GM12878 (cell line): ENCODE data around the gene GAPDHS. TPM values are rescaled to one million over a fixed set of nuclear protein-coding genes. Genes with fewer than 3 reads are reported as not detected.

ENCODE experiments used
- BCLAF1 ChIP-seq: fragments of 450-650 bp; IDR thresholded peaks from 2 replicates; pipeline ENCODE4 v1.6.1; 2017; ENCODE audit warnings: antibody characterized with exemption, mild to moderate bottlenecking, moderate library complexity
- CBX3 ChIP-seq: fragments of 200-600 bp; sonication (generic); IDR thresholded peaks from 2 replicates; pipeline ENCODE4 v1.6.1; 2016; ENCODE audit warnings: low read depth, borderline replicate concordance
- CBX5 ChIP-seq: sonication (generic); IDR thresholded peaks from 2 replicates; pipeline ENCODE4 v1.6.1; 2016; ENCODE audit warnings: low read depth, moderate library complexity, mild to moderate bottlenecking, inconsistent platforms
- CHD2 ChIP-seq: IDR thresholded peaks from 2 replicates; pipeline ENCODE4 v1.6.1; 2011; ENCODE audit warnings: low read depth, low read length, improper control_type of control experiment, borderline replicate concordance
- HDAC6 ChIP-seq: fragments of 200-600 bp; sonication (generic); IDR thresholded peaks from one replicate; pipeline ENCODE4 v1.8.0; 2017; ENCODE audit warnings: antibody characterized with exemption; ENCODE audit not compliant: unreplicated experiment
- IRF4 ChIP-seq: IDR thresholded peaks from 2 replicates; pipeline ENCODE4 v1.6.1; 2011; ENCODE audit warnings: low read depth, low read length
- MEF2A ChIP-seq: IDR thresholded peaks from 2 replicates; pipeline ENCODE4 v1.6.1; 2011; ENCODE audit warnings: low read depth, mild to moderate bottlenecking, low read length, moderate library complexity; ENCODE audit not compliant: insufficient read depth
- MEF2B ChIP-seq: fragments of 450-650 bp; IDR thresholded peaks from 2 replicates; pipeline ENCODE4 v1.6.1; 2018; ENCODE audit warnings: mild to moderate bottlenecking, moderate library complexity; ENCODE audit not compliant: partially characterized antibody, poor library complexity, severe bottlenecking
- NBN ChIP-seq: fragments of 450-650 bp; IDR thresholded peaks from 2 replicates; pipeline ENCODE4 v1.6.1; 2016
- NFXL1 ChIP-seq: fragments of 450-650 bp; IDR thresholded peaks from 2 replicates; pipeline ENCODE4 v1.6.1; 2017; ENCODE audit warnings: antibody characterized with exemption, mild to moderate bottlenecking, borderline replicate concordance
- NFYA ChIP-seq: IDR thresholded peaks from 2 replicates; pipeline ENCODE4 v1.6.1; 2011; ENCODE audit warnings: low read depth, mild to moderate bottlenecking, low read length, improper control_type of control experiment, borderline replicate concordance
- PAX5 ChIP-seq: IDR thresholded peaks from 2 replicates; pipeline ENCODE4 v1.6.1; 2011; ENCODE audit warnings: low read depth, low read length, borderline replicate concordance
- PKNOX1 ChIP-seq: fragments of 450-650 bp; IDR thresholded peaks from 2 replicates; pipeline ENCODE4 v1.6.1; 2016; ENCODE audit warnings: mild to moderate bottlenecking
- POLR2A ChIP-seq: IDR thresholded peaks from 2 replicates; pipeline ENCODE4 v1.6.1; 2011; ENCODE audit warnings: low read depth, mild to moderate bottlenecking, low read length
- RELA ChIP-seq: fragments of 450-650 bp; IDR thresholded peaks from 2 replicates; pipeline ENCODE4 v1.8.0; 2014; ENCODE audit warnings: borderline replicate concordance; ENCODE audit not compliant: partially characterized antibody
- RELB ChIP-seq: fragments of 450-650 bp; IDR thresholded peaks from 2 replicates; pipeline ENCODE4 v1.6.1; 2017; ENCODE audit warnings: low read depth, mild to moderate bottlenecking, moderate library complexity
- RFX5 ChIP-seq: IDR thresholded peaks from 2 replicates; pipeline ENCODE4 v1.6.1; 2011; ENCODE audit warnings: low read depth, low read length, improper control_type of control experiment
- STAT1 ChIP-seq: fragments of 450-650 bp; conservative IDR thresholded peaks from 2 replicates; pipeline ENCODE4 v1.6.1; 2014; ENCODE audit warnings: antibody characterized with exemption, mild to moderate bottlenecking
- STAT3 ChIP-seq: IDR thresholded peaks from 2 replicates; pipeline ENCODE4 v1.6.1; 2011; ENCODE audit warnings: low read depth, low read length, improper control_type of control experiment
- USF2 ChIP-seq: IDR thresholded peaks from 2 replicates; pipeline ENCODE4 v1.6.1; 2011; ENCODE audit warnings: low read depth, low read length, improper control_type of control experiment, borderline replicate concordance
- ZBED1 ChIP-seq: IDR thresholded peaks from 2 replicates; pipeline ENCODE4 v1.6.1; 2016; ENCODE audit warnings: borderline replicate concordance
- ZZZ3 ChIP-seq: IDR thresholded peaks from 2 replicates; pipeline ENCODE4 v1.6.1; 2011; ENCODE audit warnings: low read depth; ENCODE audit not compliant: control insufficient read depth, insufficient read length
- polyA plus RNA-seq, 11 experiments: library from polyadenylated mRNA; depleted of rRNA in 4 of 11; unstranded in 6 of 11; stranded (reverse) in 5 of 11; fragments of >200 nt; fragmentation: Nextera tagmentation in 4 of 11; fragmentation: Illumina TruSeq in 1 of 11; extraction: Ambion mirVana in 4 of 11; extraction: Trizol in 1 of 11; gene quantifications; 1 replicate in 1 of 11; 2 replicates in 10 of 11; pipeline versions ENCODE4 v1.2.1 to v1.2.3, GENCODE V29; 2011 to 2016; ENCODE audit warnings: inconsistent platforms in 2 of 11, missing spikeins in 2 of 11, low read depth in 1 of 11
- total RNA-seq, 4 experiments: library from RNA; depleted of rRNA in 3 of 4; stranded (reverse); fragments of >200 nt in 3 of 4; fragmentation: Illumina TruSeq in 1 of 4; extraction: Trizol in 1 of 4; gene quantifications; 2 replicates each; pipeline versions ENCODE4 v1.2.1 to v1.2.3, GENCODE V29; 2013 to 2021

The GAPDHS gene
- total and polyA plus RNA-seq, 10 of the 15 experiments (the other 5 are each of a cell fraction or from before 2014, with no cell fraction given): 0.08 TPM; not detected in 9

GRCh38 chr19:35495107-35496064, 37.9 kb upstream of the GAPDHS start (continued):
- no peak for TF ChIP-seq RELB
- TF ChIP-seq RELA: no peak
- peak; percentile 61 for TF ChIP-seq MEF2B
- TF ChIP-seq HDAC6: no peak
- no peak for TF ChIP-seq RFX5
- TF ChIP-seq NFYA: no peak
- TF ChIP-seq STAT1: no peak
- TF ChIP-seq CBX5: no peak
- peak; percentile 15; the same call in 1 of the 2 replicates for TF ChIP-seq CHD2
- no peak for TF ChIP-seq BCLAF1
- TF ChIP-seq POLR2A: no peak
- TF ChIP-seq USF2: no peak
- TF ChIP-seq ZBED1: no peak
- TF ChIP-seq NFXL1: no peak
- TF ChIP-seq CBX3: no peak
- peak; percentile 39; the same call in 1 of the 2 replicates for TF ChIP-seq PAX5
- peak; percentile 60; the same call in 1 of the 2 replicates for TF ChIP-seq IRF4
- peak; percentile 54; the same call in 1 of the 2 replicates for TF ChIP-seq NBN
- TF ChIP-seq MEF2A: no peak
- TF ChIP-seq PKNOX1: peak; percentile 29; the same call in 1 of the 2 replicates
- no peak for TF ChIP-seq ZZZ3
- TF ChIP-seq STAT3: no peak
